Stimulated activated naive CD8-positive, alpha-beta T cell treated with anti-CD3 and anti-CD28 coated beads, Interleukin-15, amount 100 ng/mL, for 72 hours (primary cell): ENCODE measurements around the gene JAM2.

Experiments
- ATAC-seq: fragments of 150-1000 bp; cut with Tn5 transposase; 2 replicates; pipeline ENCODE4 v1.10.0; 2021; ENCODE audit warnings: mild to moderate bottlenecking, moderate library complexity
- DNase-seq, 2 donors: peaks; one replicate each; pipeline ENCODE4 v3.0.0; 2021 to 2022
- H3K27ac Mint-ChIP-seq, 2 donors: one replicate each; pipeline ENCODE4 v1.8.0; 2022; ENCODE audit warnings: mild to moderate bottlenecking in 2 of 2, mixed read lengths in 2 of 2, moderate library complexity in 2 of 2
- H3K27me3 Mint-ChIP-seq: one replicate; pipeline ENCODE4 v1.8.0; 2022; ENCODE audit warnings: mixed read lengths
- H3K4me1 Mint-ChIP-seq: one replicate; pipeline ENCODE4 v1.8.0; 2022; ENCODE audit warnings: mild to moderate bottlenecking, mixed read lengths
- H3K4me3 Mint-ChIP-seq, 2 donors: one replicate each; pipeline ENCODE4 v1.8.0; 2022; ENCODE audit warnings: mild to moderate bottlenecking in 2 of 2, mixed read lengths in 2 of 2, moderate library complexity in 1 of 2
- H3K9me3 Mint-ChIP-seq, 2 donors: one replicate each; pipeline ENCODE4 v1.8.0; 2022; ENCODE audit warnings: mixed read lengths in 2 of 2

The JAM2 gene

DNA sequence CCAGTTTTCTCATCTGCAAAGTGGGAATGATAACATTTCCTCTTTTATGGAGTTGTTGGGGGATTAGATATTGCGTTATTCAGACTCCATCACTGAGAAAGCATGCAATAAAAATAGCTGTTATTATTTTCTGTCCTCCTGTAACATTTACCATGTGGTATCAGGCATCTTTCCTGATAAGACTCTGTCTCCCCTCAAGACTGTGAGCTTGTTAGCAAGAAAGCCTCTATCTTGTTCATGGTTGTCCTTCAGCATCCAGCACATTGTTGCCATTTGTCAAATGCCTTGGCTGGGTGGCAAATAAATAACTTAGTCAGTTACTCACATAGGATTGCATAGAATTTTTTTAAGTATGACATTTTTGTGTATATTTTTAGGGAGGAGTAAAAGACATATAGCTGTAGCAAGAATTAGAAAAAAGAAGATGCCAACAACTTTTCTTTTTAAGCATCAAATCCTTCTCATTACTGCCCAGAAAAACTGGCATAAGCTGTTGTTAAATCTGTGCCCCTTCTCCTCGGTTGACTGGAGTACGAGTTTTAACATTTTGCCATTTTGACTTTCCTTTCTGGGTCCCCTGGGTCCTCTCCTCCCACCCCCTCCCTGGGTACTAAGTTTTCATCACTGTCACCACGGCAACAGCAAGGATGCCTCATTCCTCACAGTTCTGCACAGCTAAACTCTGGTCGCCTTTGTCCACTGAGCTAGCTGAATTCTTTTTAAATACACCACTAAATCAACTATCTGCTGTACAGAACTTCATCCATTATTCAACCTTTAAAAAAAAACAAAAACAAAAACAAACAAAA lies 1.0 kb upstream of the JAM2 start:
- H3K27ac Mint-ChIP-seq: no peak overlapping the region
- peak overlapping the region; percentile 78 to 88 for H3K4me3 Mint-ChIP-seq
- ATAC-seq: no peak

DNA sequence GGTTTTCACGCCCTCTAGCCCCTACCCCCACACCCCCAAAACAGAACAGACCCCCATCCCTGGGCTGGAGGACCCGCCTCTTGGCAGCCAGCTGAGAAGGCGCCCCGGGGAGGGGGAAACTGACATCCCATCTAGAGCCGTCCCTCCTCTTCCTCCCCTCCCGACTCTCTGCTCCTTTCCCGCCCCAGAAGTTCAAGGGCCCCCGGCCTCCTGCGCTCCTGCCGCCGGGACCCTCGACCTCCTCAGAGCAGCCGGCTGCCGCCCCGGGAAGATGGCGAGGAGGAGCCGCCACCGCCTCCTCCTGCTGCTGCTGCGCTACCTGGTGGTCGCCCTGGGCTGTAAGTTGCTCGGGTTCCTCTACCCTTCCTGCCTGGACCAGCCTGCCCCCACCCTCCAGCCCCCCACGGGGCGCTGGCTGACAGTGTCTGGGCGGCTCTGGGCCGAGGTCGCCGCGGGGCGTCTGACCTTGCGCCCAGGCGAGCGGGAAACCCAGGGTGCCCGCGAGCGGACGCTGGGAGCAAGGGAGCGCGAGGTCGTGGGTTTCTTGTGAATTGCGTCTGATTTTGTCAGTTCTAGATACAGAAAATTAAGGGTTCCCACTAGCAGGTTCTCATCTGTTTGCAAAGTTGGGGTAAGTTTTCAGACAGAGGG lies 618 bp downstream of the JAM2 start:
- Mint-ChIP-seq H3K4me1 (peaks cover 30% of the 10 kb centered on the region), H3K27me3 (peaks cover 66% of the 10 kb centered on the region), H3K27ac (peak overlapping the region in 1 of 2 donors; percentile 66), H3K9me3 (no peaks in the 10 kb centered on the region), H3K4me3 (peak overlapping the region; percentile 78 to 88)
- DNase-seq (peak; percentile 61 to 63), ATAC-seq (peak; percentile 89)

More for the DNA sequence above, 1.0 kb upstream of the JAM2 start:
- Mint-ChIP-seq H3K27me3 (peaks cover 69% of the 10 kb centered on the region), H3K4me1 (peaks cover 30% of the 10 kb centered on the region), H3K9me3 (no peaks in the 10 kb centered on the region)
- DNase-seq: no peak

DNA sequence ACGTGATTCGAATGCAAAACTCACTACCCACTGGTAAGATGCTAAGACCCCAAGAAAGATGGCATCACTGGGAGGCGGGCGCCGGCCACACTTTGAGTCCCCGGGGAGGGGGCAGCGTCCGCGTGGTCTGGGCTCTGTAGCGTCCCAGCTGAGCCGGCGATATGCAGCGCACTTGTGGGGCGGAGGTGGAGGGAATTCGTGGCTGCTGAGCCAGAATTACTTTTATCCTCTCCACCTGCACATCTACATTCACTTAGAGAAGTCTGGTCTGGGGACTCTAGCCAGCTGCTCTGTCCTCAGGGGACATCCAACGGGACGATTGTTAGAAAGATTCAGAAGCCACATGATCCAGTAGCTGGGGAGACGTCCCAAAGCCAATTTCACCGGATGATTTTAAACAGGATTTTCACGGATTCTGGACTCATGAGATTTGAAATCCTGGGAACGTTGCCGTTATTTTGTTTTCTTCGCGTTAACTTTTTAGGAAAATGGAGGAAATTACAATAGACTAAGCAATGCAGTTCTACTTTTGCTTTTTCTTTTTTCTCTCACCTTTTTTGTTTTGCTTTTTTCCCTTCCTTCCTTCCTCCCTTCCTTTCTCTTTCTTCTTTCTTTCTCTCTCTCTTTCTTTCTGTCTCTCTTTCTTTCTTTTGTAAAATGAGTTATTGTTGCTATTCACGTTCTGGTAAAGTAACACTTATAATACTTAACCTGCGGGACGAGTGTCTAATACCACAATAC lies 1.3 kb downstream of the JAM2 start:
- DNase-seq (peak; percentile 15 to 17), ATAC-seq (peak; percentile 44)
- H3K27me3 Mint-ChIP-seq: peaks cover 59% of the 10 kb centered on the region
- H3K9me3 Mint-ChIP-seq: no peaks in the 10 kb centered on the region
- H3K27ac Mint-ChIP-seq: peak overlapping the region; percentile 0 to 34
- peaks cover 30% of the 10 kb centered on the region for H3K4me1 Mint-ChIP-seq
- H3K4me3 Mint-ChIP-seq: peak overlapping the region; percentile 78 to 88

DNA sequence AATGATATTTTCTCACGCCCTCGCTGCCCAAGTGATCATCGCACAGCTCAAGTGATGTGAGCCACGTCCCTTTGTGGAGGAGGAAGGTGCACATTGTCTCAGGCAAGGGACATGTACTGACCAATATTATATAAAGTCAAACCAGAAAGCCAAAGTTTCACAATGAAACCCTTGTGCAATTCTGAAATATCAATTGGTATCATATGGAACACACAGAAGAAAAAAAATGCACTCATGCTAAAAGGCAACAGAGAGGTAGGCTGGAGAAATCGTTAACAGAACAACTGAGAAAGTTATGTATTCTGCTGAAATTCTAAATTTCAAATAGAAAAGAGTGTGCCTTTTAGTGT lies 1.9 kb downstream of the JAM2 start:
- H3K27ac Mint-ChIP-seq: no peak overlapping the region
- H3K4me1 Mint-ChIP-seq: peaks cover 30% of the 10 kb centered on the region
- DNase-seq (no peak), ATAC-seq (no peak)
- H3K27me3 Mint-ChIP-seq: peaks cover 53% of the 10 kb centered on the region
- H3K9me3 Mint-ChIP-seq: no peaks in the 10 kb centered on the region
- peak overlapping the region; percentile 56 to 78 for H3K4me3 Mint-ChIP-seq

DNA sequence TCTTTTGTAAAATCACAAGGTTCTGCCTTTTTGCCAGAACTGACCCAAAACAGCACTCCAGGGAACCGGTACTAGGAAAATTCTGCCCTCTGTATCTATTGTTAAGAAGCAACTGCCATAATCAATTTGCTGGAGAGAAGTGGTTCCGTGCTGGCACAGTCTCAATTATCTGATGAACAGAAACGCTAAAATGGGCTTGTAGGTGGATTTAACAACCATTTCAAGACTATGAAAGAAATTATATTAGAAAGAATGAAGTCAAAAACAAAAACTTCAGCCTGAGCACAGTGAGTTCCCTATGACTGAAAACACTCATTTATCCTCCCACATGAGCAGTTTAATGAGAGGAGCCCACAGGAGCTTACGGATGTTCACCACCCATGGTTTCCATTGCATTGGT lies 4.4 kb downstream of the JAM2 start:
- Mint-ChIP-seq H3K27me3 (peaks cover 40% of the 10 kb centered on the region), H3K9me3 (no peaks in the 10 kb centered on the region), H3K4me1 (peaks cover 16% of the 10 kb centered on the region), H3K27ac (no peak overlapping the region), H3K4me3 (no peak overlapping the region)
- ATAC-seq (no peak), DNase-seq (no peak)

DNA sequence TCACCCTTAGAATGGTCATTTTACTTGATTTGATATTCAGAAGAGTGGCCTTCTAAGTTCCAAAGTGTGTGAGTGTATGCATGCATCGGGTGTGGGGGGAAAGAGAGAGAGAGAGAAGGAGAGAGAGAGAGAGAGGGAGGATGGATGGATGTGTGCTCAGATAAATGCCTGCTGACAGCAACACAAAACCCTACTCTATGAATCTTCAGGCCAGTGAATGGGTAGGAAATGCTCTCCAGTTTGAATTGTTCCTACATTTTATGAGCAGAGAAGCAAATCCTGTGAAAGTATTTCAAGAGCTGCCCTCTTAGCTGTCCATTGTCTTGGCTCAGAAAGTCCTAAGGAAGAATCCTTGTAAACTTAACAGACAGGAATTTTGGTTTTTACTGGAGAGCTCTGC lies 7.4 kb downstream of the JAM2 start:
- ATAC-seq (no peak), DNase-seq (no peak)
- peaks cover 18% of the 10 kb centered on the region for H3K27me3 Mint-ChIP-seq
- no peaks in the 10 kb centered on the region for H3K4me1 Mint-ChIP-seq
- H3K4me3 Mint-ChIP-seq: no peak overlapping the region
- peak overlapping the region in 1 of 2 donors; percentile 2 for H3K27ac Mint-ChIP-seq
- H3K9me3 Mint-ChIP-seq: no peaks in the 10 kb centered on the region

DNA sequence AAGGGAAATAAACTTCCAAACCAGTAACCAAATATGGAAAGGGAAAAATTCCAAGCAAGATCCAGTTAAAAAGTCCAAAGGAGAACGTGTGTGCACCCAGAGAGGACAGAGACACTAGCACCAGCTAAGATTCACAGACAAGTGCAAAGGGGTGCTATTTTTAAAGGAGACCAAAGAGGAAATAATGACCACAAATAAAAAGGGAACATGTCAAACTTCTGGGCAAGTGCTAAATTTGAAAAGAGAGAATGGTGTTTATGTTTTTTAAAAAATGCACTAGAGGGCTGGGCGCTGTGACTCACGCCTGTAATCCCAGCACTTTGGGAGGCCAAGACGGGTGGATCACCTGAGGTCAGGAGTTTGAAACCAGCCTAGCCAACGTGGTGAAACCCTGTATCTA lies 8.6 kb downstream of the JAM2 start:
- ATAC-seq (no peak), DNase-seq (no peak)
- Mint-ChIP-seq H3K4me1 (no peaks in the 10 kb centered on the region), H3K27ac (no peak overlapping the region), H3K4me3 (no peak overlapping the region), H3K9me3 (no peaks in the 10 kb centered on the region), H3K27me3 (peaks cover 14% of the 10 kb centered on the region)

DNA sequence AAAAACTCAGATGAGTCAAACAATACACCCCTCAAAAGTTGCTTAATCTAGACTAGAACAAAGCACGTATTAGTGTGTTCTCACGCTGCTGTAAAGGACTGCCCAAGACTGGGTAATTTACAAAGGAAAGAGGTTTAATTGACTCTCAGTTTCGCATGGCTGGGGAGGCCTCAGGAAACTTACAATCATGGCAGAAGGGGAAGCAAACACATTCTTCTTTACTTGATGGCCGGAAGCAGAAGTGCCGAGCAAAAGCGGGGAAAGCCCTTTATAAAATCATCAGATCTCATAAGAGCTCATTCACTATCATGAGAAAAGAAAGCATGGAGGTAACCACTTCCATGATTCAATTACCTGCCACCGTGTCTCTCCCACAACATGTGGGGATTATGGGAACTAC lies 10.1 kb downstream of the JAM2 start:
- Mint-ChIP-seq H3K4me1 (no peaks in the 10 kb centered on the region), H3K27ac (no peak overlapping the region), H3K4me3 (no peak overlapping the region), H3K9me3 (no peaks in the 10 kb centered on the region), H3K27me3 (peaks cover 10% of the 10 kb centered on the region)
- ATAC-seq (no peak), DNase-seq (no peak)

DNA sequence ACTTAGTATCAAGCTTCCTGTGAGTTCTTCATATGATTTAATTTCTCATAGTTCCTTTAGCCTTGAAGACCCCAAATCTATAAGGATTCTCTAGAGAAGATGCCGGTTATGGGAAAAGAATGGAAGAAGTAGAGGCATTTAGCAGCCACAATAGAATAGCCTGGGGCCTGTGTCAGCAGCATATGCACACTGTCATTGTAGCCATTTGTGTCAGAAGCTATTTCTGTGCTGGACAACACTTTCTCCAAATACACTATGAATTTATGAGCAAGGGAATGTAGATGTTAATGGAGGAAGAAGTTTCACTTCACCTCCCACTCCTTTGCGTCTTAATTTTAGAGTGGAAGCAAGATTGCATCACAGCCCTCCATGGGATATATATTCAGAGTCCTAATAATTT lies 17.4 kb downstream of the JAM2 start:
- Mint-ChIP-seq H3K27ac (no peak overlapping the region), H3K27me3 (no peaks in the 10 kb centered on the region), H3K4me3 (no peak overlapping the region), H3K9me3 (peaks cover 0 to 4% of the 10 kb centered on the region in 2 donors), H3K4me1 (no peaks in the 10 kb centered on the region)
- no peak for ATAC-seq
- no peak for DNase-seq

DNA sequence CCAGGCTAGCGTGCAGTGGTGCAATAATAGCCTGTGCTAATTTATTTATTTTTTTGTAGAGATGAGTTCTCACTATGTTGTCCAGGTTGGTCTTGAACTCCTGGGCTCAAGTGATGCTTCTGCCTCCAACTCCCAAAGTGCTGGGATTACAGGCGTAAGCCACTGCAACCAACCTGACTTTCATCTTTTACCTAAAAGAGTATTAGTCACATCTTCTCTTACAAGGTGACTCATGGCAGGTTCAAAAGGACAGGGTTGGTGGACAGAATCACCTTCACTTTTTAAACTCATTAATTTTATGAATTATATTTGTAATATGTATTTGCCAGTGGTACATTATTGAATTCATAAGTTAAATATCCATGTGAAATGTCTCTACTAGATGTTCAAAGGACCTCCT lies 18.1 kb downstream of the JAM2 start:
- DNase-seq (no peak), ATAC-seq (peak; percentile 52)
- Mint-ChIP-seq H3K9me3 (peaks cover 0 to 4% of the 10 kb centered on the region in 2 donors), H3K27ac (no peak overlapping the region), H3K27me3 (no peaks in the 10 kb centered on the region), H3K4me1 (no peaks in the 10 kb centered on the region), H3K4me3 (no peak overlapping the region)

DNA sequence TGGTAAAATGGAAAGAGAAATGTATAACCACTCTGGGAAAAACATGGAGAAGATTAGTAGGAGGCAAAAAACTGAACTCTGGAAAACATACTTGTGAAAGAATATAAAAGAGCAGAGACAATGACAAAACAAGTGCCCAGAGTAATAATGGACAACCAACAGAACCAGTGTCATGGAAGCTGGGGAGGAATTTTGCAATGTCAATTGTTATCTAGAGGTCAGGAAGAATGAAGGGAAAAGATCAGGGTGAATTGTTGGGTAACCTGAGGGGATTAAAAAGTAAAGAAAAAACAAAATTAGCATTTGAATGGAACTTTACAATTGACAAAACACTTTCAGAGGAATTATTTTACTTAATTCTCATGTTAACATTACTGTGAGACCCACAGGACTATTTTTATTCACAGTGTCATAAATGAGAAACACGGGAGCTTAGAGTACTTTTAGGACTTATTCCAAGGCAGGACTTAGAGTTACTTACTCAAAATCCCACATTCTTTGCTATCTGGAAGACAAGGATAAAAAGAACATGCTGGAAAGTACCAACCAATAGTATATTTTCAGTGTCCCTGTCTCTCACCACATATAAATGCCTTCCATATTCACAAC lies 19.5 kb downstream of the JAM2 start:
- no peak overlapping the region for H3K27ac Mint-ChIP-seq
- no peak overlapping the region for H3K4me3 Mint-ChIP-seq
- peaks cover 0 to 4% of the 10 kb centered on the region in 2 donors for H3K9me3 Mint-ChIP-seq
- DNase-seq (no peak), ATAC-seq (no peak)
- H3K4me1 Mint-ChIP-seq: no peaks in the 10 kb centered on the region
- no peaks in the 10 kb centered on the region for H3K27me3 Mint-ChIP-seq

DNA sequence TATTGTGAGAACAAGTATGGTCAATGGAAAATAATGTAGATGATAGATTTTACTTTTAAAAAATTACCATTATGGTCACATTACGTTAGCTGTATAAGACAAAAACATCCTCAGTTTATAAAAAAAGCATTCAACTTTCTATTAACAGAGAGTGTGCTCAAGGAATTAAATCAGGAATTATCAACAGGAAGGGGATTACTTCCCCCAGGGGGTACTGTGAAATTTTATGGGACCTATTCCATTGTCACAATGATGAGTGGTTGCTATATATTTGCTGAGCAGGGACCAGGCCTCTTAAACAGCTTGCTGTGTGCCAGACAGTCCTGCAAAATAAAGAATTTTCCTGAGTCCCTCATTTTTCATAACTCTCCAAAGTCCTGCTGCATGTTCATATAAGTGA lies 21.2 kb downstream of the JAM2 start:
- no peaks in the 10 kb centered on the region for H3K9me3 Mint-ChIP-seq
- no peak for ATAC-seq
- no peaks in the 10 kb centered on the region for H3K4me1 Mint-ChIP-seq
- DNase-seq: no peak
- H3K4me3 Mint-ChIP-seq: no peak overlapping the region
- H3K27ac Mint-ChIP-seq: no peak overlapping the region
- H3K27me3 Mint-ChIP-seq: no peaks in the 10 kb centered on the region

DNA sequence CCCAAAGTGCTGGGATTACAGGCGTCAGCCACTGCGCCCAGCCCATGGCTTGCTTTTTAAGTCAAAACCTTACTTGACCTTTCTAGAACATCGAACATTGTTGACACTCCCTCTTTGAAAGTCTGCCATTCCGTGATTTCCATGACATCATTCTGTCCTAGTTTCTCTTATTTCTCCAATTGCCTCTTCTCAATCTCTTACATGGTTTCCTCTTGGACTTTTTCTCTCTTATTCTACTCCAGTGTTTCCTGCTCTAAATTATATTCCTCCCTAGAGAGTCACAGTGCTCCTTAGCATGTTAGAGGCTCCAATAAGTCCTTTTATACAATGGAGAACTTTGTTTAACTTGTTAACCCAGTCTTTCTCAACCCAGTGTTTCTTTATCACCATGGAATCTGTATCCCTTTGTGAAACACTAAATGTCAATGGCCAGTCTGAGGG lies 25.5 kb downstream of the JAM2 start:
- no peaks in the 10 kb centered on the region for H3K4me1 Mint-ChIP-seq
- no peak overlapping the region for H3K27ac Mint-ChIP-seq
- H3K9me3 Mint-ChIP-seq: no peaks in the 10 kb centered on the region
- ATAC-seq (no peak), DNase-seq (no peak)
- H3K4me3 Mint-ChIP-seq: no peak overlapping the region
- no peaks in the 10 kb centered on the region for H3K27me3 Mint-ChIP-seq

DNA sequence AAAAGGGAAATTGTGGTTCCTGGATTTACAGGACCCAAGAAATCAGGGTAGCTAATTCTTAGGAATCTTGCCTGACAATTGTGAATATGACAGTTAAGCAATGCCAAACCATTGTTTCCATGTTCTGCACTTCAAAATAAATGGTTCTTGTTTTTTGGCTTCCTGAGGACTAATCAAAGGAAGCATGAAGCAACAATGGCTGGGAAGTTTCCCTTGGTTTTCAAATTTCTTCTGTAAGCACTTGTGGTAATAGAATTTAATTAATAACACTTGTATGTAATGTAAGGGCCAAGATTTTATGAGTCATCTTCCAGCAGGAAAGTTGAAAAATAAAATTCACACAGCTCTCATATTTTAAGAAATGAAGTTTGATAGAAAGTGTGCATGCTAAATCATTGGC lies 31.7 kb downstream of the JAM2 start:
- Mint-ChIP-seq H3K4me1 (no peaks in the 10 kb centered on the region), H3K27me3 (no peaks in the 10 kb centered on the region), H3K9me3 (peaks cover 0 to 14% of the 10 kb centered on the region in 2 donors), H3K4me3 (no peak overlapping the region), H3K27ac (no peak overlapping the region)
- DNase-seq (no peak), ATAC-seq (no peak)

DNA sequence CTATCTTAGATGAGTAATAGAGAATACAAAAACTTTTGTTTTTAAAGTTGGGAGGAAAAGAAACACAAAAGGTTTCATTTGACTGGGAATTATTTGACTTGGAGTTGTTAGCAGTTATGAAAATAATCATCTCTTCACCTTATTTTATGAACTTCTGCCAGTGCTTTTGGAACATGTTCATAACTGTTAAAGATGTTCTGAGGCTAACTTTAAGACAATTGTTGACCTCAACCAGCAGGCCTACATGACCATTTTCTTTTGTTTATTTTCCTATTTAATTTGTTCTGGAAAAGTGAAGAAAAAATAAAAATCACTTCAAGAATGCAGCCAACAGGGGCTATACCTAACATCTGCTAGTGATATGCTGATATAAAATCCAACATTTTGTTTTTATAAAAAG lies 37.4 kb downstream of the JAM2 start:
- no peak overlapping the region for H3K27ac Mint-ChIP-seq
- no peaks in the 10 kb centered on the region for H3K27me3 Mint-ChIP-seq
- no peaks in the 10 kb centered on the region for H3K4me1 Mint-ChIP-seq
- H3K4me3 Mint-ChIP-seq: no peak overlapping the region
- H3K9me3 Mint-ChIP-seq: peaks cover 0 to 14% of the 10 kb centered on the region in 2 donors
- ATAC-seq: no peak
- no peak for DNase-seq

DNA sequence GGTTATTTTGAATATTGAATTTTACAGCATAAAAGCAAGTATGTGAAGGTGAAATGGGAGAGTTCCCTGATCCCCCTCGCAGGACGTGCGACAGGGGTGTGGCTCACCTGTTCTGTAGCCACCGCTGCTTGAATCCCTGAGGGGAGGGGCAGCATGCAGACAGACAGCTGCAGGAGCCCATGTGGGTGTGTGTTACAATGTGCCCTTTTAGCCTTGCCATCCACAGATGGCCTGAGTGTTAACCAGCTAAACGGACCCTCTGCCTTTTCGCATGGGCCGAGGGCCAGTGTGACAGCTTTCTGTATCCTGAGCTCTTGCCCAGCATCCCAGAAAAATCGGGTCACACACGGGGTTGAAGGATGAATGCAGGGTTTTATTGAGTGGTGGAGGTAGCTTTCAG lies 43.3 kb downstream of the JAM2 start:
- H3K9me3 Mint-ChIP-seq: no peaks in the 10 kb centered on the region
- H3K27ac Mint-ChIP-seq: no peak overlapping the region
- no peaks in the 10 kb centered on the region for H3K4me1 Mint-ChIP-seq
- H3K27me3 Mint-ChIP-seq: no peaks in the 10 kb centered on the region
- no peak for ATAC-seq
- no peak for DNase-seq
- H3K4me3 Mint-ChIP-seq: no peak overlapping the region
